HUES64 (cell line): Measurements from ENCODE around the gene METTL26. TPM values are rescaled to one million over a fixed set of nuclear protein-coding genes. Genes with fewer than 3 reads are reported as not detected.

Experiments
- H3K27ac ChIP-seq: 2 replicates; pipeline ENCODE4 v1.7.0; 2013; ENCODE audit warnings: low read depth, low read length, inconsistent platforms
- H3K27me3 ChIP-seq: 2 replicates; pipeline ENCODE4 v1.6.1; 2013; ENCODE audit warnings: mild to moderate bottlenecking, low read length; ENCODE audit not compliant: insufficient read depth
- H3K36me3 ChIP-seq: 2 replicates; pipeline ENCODE4 v1.6.1; 2013; ENCODE audit warnings: mild to moderate bottlenecking, low read length; ENCODE audit not compliant: insufficient read depth
- H3K4me1 ChIP-seq: 2 replicates; pipeline ENCODE4 v1.6.1; 2013; ENCODE audit warnings: mild to moderate bottlenecking, low read length, moderate library complexity; ENCODE audit not compliant: insufficient read depth
- H3K4me3 ChIP-seq: 2 replicates; pipeline ENCODE4 v1.5.1; 2013; ENCODE audit warnings: mild to moderate bottlenecking, low read length, moderate library complexity
- H3K9ac ChIP-seq: 2 replicates; pipeline ENCODE4 v1.6.1; 2013; ENCODE audit warnings: mild to moderate bottlenecking, low read depth, low read length
- H3K9me3 ChIP-seq: 2 replicates; pipeline ENCODE4 v1.6.1; 2013; ENCODE audit warnings: low read depth, low read length; ENCODE audit not compliant: insufficient read depth
- WGBS: fragments of 150-250, 120-280 bp; methylation state at CpG from one replicate; pipeline ENCODE4 v1.1.7; 2013; ENCODE audit warnings: missing lambda C conversion rate; 5-methylcytosine and 5-hydroxymethylcytosine counted together
- polyA plus RNA-seq, 2 experiments: library from polyadenylated mRNA; stranded (reverse); fragments of 50-300 nt; gene quantifications; one replicate each; pipeline ENCODE4 v1.2.3, GENCODE V29; 2013

Gene METTL26
- 79.3 TPM for polyA plus RNA-seq (2013, experiment 1 of 2)
- polyA plus RNA-seq (2013, experiment 2 of 2): 81.6 TPM

DNA sequence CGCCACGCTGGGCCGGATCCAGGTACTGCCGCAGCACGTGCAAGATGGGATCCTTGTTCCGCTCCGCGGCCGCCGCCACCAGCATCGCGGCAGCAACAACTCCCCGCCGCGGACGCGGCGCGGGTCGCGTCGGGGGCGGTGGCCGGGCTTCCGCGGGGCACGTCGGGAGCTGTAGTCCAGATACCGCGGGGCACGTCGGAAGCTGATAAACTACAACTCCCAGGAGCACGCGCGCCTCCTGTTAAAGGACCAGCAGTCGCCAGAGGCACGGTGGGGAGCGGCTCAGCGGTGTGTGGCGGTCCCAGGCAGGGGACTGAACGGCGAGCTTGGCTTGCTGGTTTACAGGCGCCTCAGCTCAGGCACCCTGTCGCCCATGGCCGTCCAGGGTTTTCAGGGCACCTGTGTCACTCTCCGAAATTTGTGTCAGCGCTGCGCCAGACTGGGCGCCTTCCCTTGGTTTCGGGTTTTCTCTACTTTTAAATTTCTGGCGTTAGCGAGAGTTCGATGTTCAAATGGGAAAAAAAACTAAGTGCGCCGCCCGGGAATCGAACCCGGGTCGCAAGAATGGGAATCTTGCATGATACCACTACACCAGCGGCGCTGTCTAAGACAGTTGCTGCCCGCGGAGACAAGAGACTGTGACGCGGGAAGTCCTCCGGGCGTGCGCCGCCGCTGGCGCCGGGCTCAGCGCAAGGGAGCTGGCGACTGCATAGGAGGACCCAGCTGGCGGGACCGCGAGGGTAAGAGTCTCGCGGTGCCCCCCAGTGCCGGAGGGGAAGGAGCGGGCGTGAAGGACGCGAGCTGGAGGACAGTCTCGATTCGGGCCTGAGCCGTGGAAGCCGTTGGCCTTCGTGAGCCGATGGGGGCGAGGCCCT is at the start of gene METTL26:
TSS of gene METTL26 (minus strand) at position 100 of the 875 bp plus-strand sequence. CDS start at position 85, 15 bp downstream.
- H3K4me1 ChIP-seq: peaks cover 17% of the 10 kb centered on the region
- WGBS: under 1% methylated on average over 91 of the region's 91 CpGs
- H3K4me3 ChIP-seq: peak within 1 kb of the TSS; percentile 91
- no peaks in the 10 kb centered on the region for H3K27me3 ChIP-seq
- H3K9ac ChIP-seq: peak within 1 kb of the TSS; percentile 89
- H3K9me3 ChIP-seq: no peaks in the 10 kb centered on the region
- H3K27ac ChIP-seq: peak within 1 kb of the TSS; percentile 87
- H3K36me3 ChIP-seq: peaks cover 10% of the 10 kb centered on the region

GRCh38 chr16:684961-685696 is 49.0 kb upstream of the METTL26 start:
- H3K4me3 ChIP-seq: no peak overlapping the region

GRCh38 chr16:684071-684794 is 48.1 kb upstream of the METTL26 start, which contains the start of gene JMJD8:
Gene JMJD8, minus strand, starts transcription at chr16:684334. Its CDS starts 15 bp downstream, at chr16:684319.
- Histone ChIP-seq H3K4me3 (peak within 1 kb of the TSS; percentile 83), H3K9ac (peak within 1 kb of the TSS; percentile 85), H3K4me1 (peaks cover 10% of the 10 kb centered on the region; the same call in 1 of the 2 replicates), H3K27me3 (no peaks in the 10 kb centered on the region), H3K27ac (peak within 1 kb of the TSS; percentile 64; the same call in 1 of the 2 replicates), H3K9me3 (no peaks in the 10 kb centered on the region), H3K36me3 (peaks cover 40% of the 10 kb centered on the region)
- 8% methylated on average over 91 of the region's 91 CpGs for WGBS

More at GRCh38 chr16:684961-685696, 49.0 kb upstream of the METTL26 start:
- no peaks in the 10 kb centered on the region for H3K9me3 ChIP-seq
- H3K27me3 ChIP-seq: no peaks in the 10 kb centered on the region
- WGBS: 95% methylated on average over 61 of the region's 61 CpGs
- peaks cover 40% of the 10 kb centered on the region for H3K36me3 ChIP-seq
- H3K4me1 ChIP-seq: peaks cover 10% of the 10 kb centered on the region; the same call in 1 of the 2 replicates
- H3K27ac ChIP-seq: no peak overlapping the region
- no peak overlapping the region for H3K9ac ChIP-seq

DNA sequence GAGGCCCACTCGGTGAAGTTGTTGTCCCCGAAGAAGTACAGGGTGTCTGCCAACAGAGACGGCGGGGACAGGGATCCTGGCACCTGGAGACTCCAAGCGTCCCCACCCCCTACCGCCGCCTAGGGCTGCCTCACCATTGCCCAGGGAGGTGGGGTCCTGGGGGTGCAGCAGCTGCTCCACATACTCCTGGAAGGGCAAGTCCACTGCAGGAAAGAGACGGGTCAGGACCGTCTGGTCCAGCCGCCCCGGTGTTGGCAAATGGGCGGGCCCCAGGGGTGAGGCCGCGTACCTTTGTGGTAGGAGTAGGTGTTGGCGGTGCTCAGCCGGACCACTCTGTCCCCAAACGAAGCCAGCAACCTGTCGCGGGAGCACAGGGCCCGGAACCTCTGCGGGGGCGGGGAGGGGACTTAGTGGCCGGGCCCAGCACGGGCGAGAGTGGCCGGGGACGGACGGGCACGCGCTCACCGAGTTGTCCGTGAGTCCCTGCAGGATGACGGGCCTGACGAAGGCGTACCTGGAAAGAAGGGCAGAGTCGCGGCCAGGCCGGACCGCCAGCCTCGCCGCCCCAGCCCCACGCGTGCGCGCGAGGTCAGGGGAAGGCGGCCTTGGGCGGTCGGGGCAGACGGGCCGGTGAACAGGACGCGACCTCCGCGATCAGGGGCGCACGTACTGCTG is 47.4 kb upstream of the METTL26 start:
- Histone ChIP-seq H3K4me1 (peaks cover 10% of the 10 kb centered on the region; the same call in 1 of the 2 replicates), H3K36me3 (peaks cover 40% of the 10 kb centered on the region), H3K27ac (peak overlapping the region; percentile 63; the same call in 1 of the 2 replicates), H3K4me3 (peak overlapping the region; percentile 83), H3K9ac (peak overlapping the region; percentile 85), H3K9me3 (no peaks in the 10 kb centered on the region), H3K27me3 (no peaks in the 10 kb centered on the region)
- 13% methylated on average over 57 of the region's 57 CpGs for WGBS

- Histone ChIP-seq H3K9ac (no peak overlapping the region), H3K4me1 (peaks cover 10% of the 10 kb centered on the region; the same call in 1 of the 2 replicates), H3K36me3 (peaks cover 40% of the 10 kb centered on the region), H3K9me3 (no peaks in the 10 kb centered on the region), H3K4me3 (peak overlapping the region; percentile 83), H3K27me3 (no peaks in the 10 kb centered on the region), H3K27ac (no peak overlapping the region)
- 93% methylated on average over 36 of the region's 36 CpGs for WGBS
Measured at GRCh38 chr16:682493-683395, 46.6 kb upstream of the METTL26 start.

GRCh38 chr16:681746-682427 is 45.8 kb upstream of the METTL26 start:
- no peak overlapping the region for H3K27ac ChIP-seq
- WGBS: 93% methylated on average over 28 of the region's 28 CpGs
- H3K36me3 ChIP-seq: peaks cover 34% of the 10 kb centered on the region
- no peaks in the 10 kb centered on the region for H3K27me3 ChIP-seq
- H3K9me3 ChIP-seq: no peaks in the 10 kb centered on the region
- peak overlapping the region; percentile 91 for H3K4me3 ChIP-seq
- peaks cover 10% of the 10 kb centered on the region; the same call in 1 of the 2 replicates for H3K4me1 ChIP-seq
- no peak overlapping the region for H3K9ac ChIP-seq

DNA sequence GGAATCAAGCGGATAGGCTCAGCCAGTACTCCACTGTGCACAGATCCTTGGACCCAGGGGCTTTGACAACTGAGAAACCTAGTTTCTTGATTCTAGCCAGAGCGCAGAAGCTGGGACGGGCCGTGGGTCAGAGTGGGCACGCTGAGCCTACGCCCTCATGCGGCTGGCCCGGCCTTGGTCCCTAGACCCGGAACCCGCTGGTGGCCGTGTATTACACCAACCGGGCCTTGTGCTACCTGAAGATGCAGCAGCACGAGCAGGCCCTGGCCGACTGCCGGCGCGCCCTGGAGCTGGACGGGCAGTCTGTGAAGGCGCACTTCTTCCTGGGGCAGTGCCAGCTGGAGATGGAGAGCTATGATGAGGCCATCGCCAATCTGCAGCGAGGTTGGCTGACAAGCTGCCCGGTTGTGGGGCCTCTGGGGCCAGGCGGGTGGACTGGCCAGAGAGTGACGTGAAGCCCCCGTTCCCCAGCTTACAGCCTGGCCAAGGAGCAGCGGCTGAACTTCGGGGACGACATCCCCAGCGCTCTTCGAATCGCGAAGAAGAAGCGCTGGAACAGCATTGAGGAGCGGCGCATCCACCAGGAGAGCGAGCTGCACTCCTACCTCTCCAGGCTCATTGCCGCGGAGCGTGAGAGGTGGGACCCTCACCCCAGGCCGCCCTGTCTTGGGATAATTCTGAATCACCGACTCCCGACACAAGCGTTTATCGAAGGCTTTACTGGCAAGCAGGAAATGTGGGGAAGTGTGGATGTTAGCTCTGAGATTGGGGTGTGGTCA is 45.1 kb upstream of the METTL26 start:
- Histone ChIP-seq H3K4me1 (peaks cover 10% of the 10 kb centered on the region; the same call in 1 of the 2 replicates), H3K36me3 (peaks cover 27% of the 10 kb centered on the region), H3K27me3 (no peaks in the 10 kb centered on the region), H3K9ac (peak overlapping the region; percentile 89), H3K4me3 (peak overlapping the region; percentile 91), H3K27ac (no peak overlapping the region; the same call in 1 of the 2 replicates), H3K9me3 (no peaks in the 10 kb centered on the region)
- 60% methylated on average over 44 of the region's 44 CpGs for WGBS

GRCh38 chr16:680625-680945 is 44.5 kb upstream of the METTL26 start:
- Histone ChIP-seq H3K4me1 (peaks cover 10% of the 10 kb centered on the region; the same call in 1 of the 2 replicates), H3K9me3 (no peaks in the 10 kb centered on the region), H3K27ac (peak overlapping the region; percentile 72; the same call in 1 of the 2 replicates), H3K9ac (peak overlapping the region; percentile 89), H3K4me3 (peak overlapping the region; percentile 91), H3K36me3 (peaks cover 24% of the 10 kb centered on the region), H3K27me3 (no peaks in the 10 kb centered on the region)
- under 1% methylated on average over 38 of the region's 38 CpGs for WGBS
